Aorta (tissue), 5 donors: ENCODE data around the gene TMEM25. TPM values are rescaled to one million over a fixed set of nuclear protein-coding genes. Genes with fewer than 3 reads are reported as not detected.

ENCODE experiments used
- ATAC-seq: fragments of 200-7000 bp; cut with Tn5 transposase; one replicate; pipeline ENCODE4 v1.9.1; 2022; ENCODE audit warnings: moderate library complexity; ENCODE audit not compliant: low FRiP score
- DNase-seq, 2 donors: peaks; one replicate each; pipeline ENCODE4 v3.0.0-alpha.2; 2020
- H3K27ac ChIP-seq, 2 donors: one replicate each; pipeline ENCODE4 v1.5.1; 2013; ENCODE audit warnings: low read length in 2 of 2, mild to moderate bottlenecking in 2 of 2, moderate library complexity in 2 of 2, control low read depth in 1 of 2, inconsistent platforms in 1 of 2, low read depth in 1 of 2
- H3K27me3 ChIP-seq, 2 donors: one replicate each; pipeline ENCODE4 v1.6.1; 2013; ENCODE audit warnings: control low read depth in 1 of 2, low read length in 1 of 2, mild to moderate bottlenecking in 1 of 2, moderate library complexity in 1 of 2; ENCODE audit not compliant: insufficient read depth in 2 of 2, control insufficient read depth in 1 of 2
- H3K36me3 ChIP-seq, 2 donors: one replicate each; pipeline ENCODE4 v1.6.1; 2013; ENCODE audit warnings: control low read depth in 1 of 2, low read length in 1 of 2, mild to moderate bottlenecking in 1 of 2; ENCODE audit not compliant: insufficient read depth in 2 of 2, control insufficient read depth in 1 of 2
- H3K4me1 ChIP-seq, 2 donors: one replicate each; pipeline ENCODE4 v1.6.1; 2013; ENCODE audit warnings: low read length in 2 of 2, control low read depth in 1 of 2, mild to moderate bottlenecking in 1 of 2, moderate library complexity in 1 of 2; ENCODE audit not compliant: insufficient read depth in 2 of 2, control insufficient read depth in 1 of 2
- H3K4me3 ChIP-seq, 2 donors: one replicate each; pipeline ENCODE4 v1.5.1; 2013; ENCODE audit warnings: low read length in 2 of 2, control low read depth in 1 of 2, mild to moderate bottlenecking in 1 of 2
- H3K9me3 ChIP-seq: one replicate; pipeline ENCODE4 v1.6.1; 2013; ENCODE audit warnings: mild to moderate bottlenecking, low read length; ENCODE audit not compliant: control insufficient read depth
- WGBS, 2 donors: extraction: QIAGEN DNeasy Blood & Tissue Kit; methylation state at CpG; one replicate each; pipeline ENCODE4 v1.1.7; 2013; 5-methylcytosine and 5-hydroxymethylcytosine counted together
- intact Hi-C, 2 donors: fragments of 100-400 bp; cut with DNase I; formaldehyde crosslinking; loops; one replicate each; pipeline versions ENCODE4 v1.14.2 to v1.15.0; 2022
- polyA plus RNA-seq, 2 donors: library from polyadenylated mRNA; stranded (reverse); fragments of 200-250 nt; gene quantifications; one replicate each; pipeline ENCODE4 v1.2.3, GENCODE V29; 2013
- total RNA-seq, 2 donors: library from RNA; stranded (reverse); fragmentation: NEBNext Ultra II Directional; extraction: Animal tissue kit (Norgen Biotek cat#: 25700); gene quantifications; one replicate each; pipeline ENCODE4 v1.2.1, GENCODE V29; 2021
- donor health status: healthy with polysubstance abuse.
- donor health status: Bipolar disorder and iron deficiency.
- donor health status: DM: no; HTN: no; CAD: no.
- donor health status: DM: no; HTN: no; CAD: no.
- donor health status: DM: yes; HTN: yes; CAD: no.

Gene TMEM25
- total and polyA plus RNA-seq, 4 donors: 20.7 to 32.2 (median 30.0) TPM

DNA sequence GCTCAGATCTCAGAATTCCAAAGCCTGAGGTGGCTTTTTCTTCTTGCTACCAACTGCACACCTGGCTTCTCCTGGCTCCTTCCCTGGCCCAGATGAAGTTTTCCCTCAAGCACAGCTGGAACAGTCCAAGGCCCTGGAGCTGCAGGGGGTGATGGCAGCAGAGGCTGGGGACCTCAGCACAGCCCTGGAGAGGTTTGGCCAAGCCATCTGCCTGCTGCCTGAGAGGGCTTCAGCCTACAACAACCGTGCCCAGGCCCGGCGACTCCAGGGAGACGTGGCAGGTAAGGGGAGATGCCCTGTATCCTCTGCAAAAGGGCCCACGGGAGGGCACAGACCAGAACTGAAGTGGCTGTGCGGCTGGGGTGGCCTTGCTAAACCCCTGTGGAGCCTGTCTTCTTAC lies 2.5 kb upstream of the TMEM25 start:
- H3K9me3 ChIP-seq: no peaks in the 10 kb centered on the region
- peaks cover 0 to 2% of the 10 kb centered on the region in 2 donors for H3K36me3 ChIP-seq
- DNase-seq: no peak
- no peaks in the 10 kb centered on the region for H3K4me1 ChIP-seq
- intact Hi-C loops: loop anchor here in 1 of 2 donors (5.0 kb wide), 1 partner anchor 34 kb away; no protein-coding TSS in a partner anchor
- H3K27ac ChIP-seq: no peak overlapping the region
- 87 to 90% methylated on average over 6 of the region's 6 CpGs for WGBS, 2 donors
- no peak for ATAC-seq
- H3K4me3 ChIP-seq: no peak overlapping the region
- no peaks in the 10 kb centered on the region for H3K27me3 ChIP-seq

DNA sequence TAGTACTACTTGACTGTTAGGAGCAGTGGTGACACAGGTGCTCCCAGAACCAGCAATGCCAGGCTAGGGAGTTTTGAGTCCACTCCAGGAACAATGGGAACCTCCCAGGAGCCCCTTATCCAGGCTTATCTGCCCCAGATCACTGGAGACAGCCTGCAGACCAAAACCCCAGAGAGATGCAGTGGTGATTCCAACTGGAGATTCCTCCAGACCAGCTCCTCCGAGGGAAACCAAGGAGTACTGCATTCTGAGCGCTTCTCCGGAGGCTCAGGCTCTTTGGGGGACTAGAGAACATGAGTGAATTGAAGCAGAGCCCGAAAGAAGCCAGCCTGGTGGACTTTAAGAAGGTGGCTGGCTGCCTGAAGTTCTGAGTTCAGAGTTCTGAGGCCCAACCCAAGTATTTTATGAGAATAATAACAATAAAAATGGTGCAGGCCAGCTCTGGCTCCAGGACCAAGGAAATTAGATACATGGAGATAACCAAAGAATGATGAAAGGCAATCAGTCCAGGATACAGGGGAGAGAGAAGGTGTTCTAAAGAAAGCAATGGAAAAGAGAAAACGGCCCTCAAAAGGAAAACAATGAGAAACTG lies 1.3 kb upstream of the TMEM25 start:
- 58 to 61% methylated on average over 5 of the region's 5 CpGs for WGBS, 2 donors
- intact Hi-C loops: loop anchor here in 1 of 2 donors (5.0 kb wide), 1 partner anchor 33 kb away; no protein-coding TSS in a partner anchor
- DNase-seq: no peak
- Histone ChIP-seq H3K27ac (no peak overlapping the region), H3K4me3 (peak overlapping the region in 1 of 2 donors; percentile 46), H3K36me3 (no peaks in the 10 kb centered on the region), H3K27me3 (no peaks in the 10 kb centered on the region), H3K4me1 (no peaks in the 10 kb centered on the region), H3K9me3 (no peaks in the 10 kb centered on the region)
- no peak for ATAC-seq

- Histone ChIP-seq H3K4me3 (peak overlapping the region; percentile 46 to 69), H3K9me3 (no peaks in the 10 kb centered on the region), H3K4me1 (no peaks in the 10 kb centered on the region), H3K36me3 (no peaks in the 10 kb centered on the region), H3K27me3 (no peaks in the 10 kb centered on the region), H3K27ac (peak overlapping the region in 1 of 2 donors; percentile 72)
- ATAC-seq (no peak), DNase-seq (peak in 1 of 2 donors; percentile 47)
- WGBS, 2 donors: 4% methylated on average over 24 to 31 of the region's 31 CpGs
- intact Hi-C loops: no loop called here
Observed at GRCh38 chr11:118530180-118530682, 761 bp upstream of the TMEM25 start.

GRCh38 chr11:118531597-118532084 lies 649 bp downstream of the TMEM25 start:
- no peak for DNase-seq
- Histone ChIP-seq H3K27ac (no peak overlapping the region), H3K36me3 (no peaks in the 10 kb centered on the region)

DNA sequence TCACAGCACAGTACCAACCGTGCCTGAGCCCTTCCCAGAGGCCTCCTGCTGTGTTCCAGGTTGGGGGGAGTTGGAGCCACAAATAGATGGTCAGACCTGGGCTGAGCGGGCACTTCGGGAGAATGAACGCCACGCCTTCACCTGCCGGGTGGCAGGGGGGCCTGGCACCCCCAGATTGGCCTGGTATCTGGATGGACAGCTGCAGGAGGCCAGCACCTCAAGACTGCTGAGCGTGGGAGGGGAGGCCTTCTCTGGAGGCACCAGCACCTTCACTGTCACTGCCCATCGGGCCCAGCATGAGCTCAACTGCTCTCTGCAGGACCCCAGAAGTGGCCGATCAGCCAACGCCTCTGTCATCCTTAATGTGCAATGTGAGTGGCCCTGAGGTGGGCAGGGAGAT lies 1.1 kb downstream of the TMEM25 start:
- Histone ChIP-seq H3K4me3 (no peak overlapping the region), H3K4me1 (no peaks in the 10 kb centered on the region), H3K27me3 (no peaks in the 10 kb centered on the region), H3K36me3 (no peaks in the 10 kb centered on the region), H3K9me3 (no peaks in the 10 kb centered on the region), H3K27ac (no peak overlapping the region)
- ATAC-seq (no peak), DNase-seq (no peak)
- intact Hi-C loops: no loop called here
- 72 to 76% methylated on average over 10 of the region's 10 CpGs for WGBS, 2 donors

More at GRCh38 chr11:118531597-118532084, 649 bp downstream of the TMEM25 start:
- Histone ChIP-seq H3K4me1 (no peaks in the 10 kb centered on the region), H3K4me3 (peak overlapping the region; percentile 46 to 69), H3K9me3 (no peaks in the 10 kb centered on the region), H3K27me3 (no peaks in the 10 kb centered on the region)
- intact Hi-C loops: no loop called here
- peak; percentile 13 for ATAC-seq
- WGBS, 2 donors: 9% methylated on average over 12 of the region's 12 CpGs

DNA sequence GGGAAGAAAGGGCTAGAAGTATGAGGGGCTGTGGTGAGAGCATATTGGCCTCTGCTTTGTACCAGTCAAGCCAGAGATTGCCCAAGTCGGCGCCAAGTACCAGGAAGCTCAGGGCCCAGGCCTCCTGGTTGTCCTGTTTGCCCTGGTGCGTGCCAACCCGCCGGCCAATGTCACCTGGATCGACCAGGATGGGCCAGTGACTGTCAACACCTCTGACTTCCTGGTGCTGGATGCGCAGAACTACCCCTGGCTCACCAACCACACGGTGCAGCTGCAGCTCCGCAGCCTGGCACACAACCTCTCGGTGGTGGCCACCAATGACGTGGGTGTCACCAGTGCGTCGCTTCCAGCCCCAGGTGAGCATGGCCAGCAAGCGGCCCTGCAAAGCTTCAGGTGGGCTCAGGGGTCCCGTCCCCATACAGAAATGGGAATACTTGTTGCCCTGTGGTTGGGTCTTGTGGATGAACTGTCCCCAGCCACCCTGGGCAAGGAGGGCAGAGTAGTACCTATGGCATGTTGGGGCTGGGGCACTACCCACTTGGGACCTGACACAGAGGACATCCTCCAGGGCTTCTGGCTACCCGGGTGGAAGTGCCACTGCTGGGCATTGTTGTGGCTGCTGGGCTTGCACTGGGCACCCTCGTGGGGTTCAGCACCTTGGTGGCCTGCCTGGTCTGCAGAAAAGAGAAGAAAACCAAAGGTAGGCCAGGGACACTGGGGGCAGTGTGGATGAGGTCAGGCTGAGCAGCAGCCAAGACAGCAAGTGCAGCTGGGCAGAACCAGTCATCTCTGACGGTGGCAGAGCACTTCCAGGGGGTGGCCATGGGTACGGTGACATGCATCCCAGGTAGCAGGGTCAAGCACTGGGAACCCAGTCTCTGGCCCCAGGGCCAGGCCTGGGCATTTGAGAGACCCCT lies 2.1 kb downstream of the TMEM25 start:
- ATAC-seq: no peak
- H3K27ac ChIP-seq: no peak overlapping the region

DNA sequence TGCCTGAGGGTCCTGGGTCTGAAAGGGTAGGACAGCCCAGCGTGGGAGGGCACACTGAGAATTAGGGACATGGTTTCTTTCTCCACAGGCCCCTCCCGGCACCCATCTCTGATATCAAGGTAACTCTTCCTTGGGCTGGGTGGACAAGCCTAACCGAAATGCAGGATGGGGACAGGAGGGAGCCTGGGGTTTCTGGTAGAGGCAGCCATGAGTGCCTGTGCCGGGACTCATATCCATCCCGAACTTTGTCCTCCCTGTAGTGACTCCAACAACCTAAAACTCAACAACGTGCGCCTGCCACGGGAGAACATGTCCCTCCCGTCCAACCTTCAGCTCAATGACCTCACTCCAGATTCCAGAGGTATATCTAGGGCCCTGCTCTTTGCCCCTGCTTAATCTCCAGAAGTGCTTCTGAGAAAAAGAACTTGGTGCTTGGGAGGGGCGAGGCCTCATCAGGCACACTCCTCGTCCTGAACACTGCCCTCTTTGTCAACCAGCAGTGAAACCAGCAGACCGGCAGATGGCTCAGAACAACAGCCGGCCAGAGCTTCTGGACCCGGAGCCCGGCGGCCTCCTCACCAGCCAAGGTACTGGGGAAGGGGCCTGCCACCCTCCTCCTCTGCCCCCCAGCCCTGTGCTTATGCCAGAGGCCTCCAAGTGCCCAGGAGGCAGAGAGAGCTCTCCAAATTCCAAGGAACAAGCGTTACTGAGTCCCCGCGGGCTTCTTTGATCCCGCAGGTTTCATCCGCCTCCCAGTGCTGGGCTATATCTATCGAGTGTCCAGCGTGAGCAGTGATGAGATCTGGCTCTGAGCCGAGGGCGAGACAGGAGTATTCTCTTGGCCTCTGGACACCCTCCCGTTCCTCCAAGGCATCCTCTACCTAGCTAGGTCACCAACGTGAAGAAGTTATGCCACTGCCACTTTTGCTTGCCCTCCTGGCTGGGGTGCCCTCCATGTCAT lies 3.1 kb downstream of the TMEM25 start:
- 74 to 81% methylated on average over 27 of the region's 27 CpGs for WGBS, 2 donors
- no peaks in the 10 kb centered on the region for H3K36me3 ChIP-seq
- intact Hi-C loops: no loop called here
- no peaks in the 10 kb centered on the region for H3K9me3 ChIP-seq
- no peak overlapping the region for H3K4me3 ChIP-seq
- DNase-seq (no peak), ATAC-seq (no peak)
- no peaks in the 10 kb centered on the region for H3K4me1 ChIP-seq
- H3K27me3 ChIP-seq: no peaks in the 10 kb centered on the region
- no peak overlapping the region for H3K27ac ChIP-seq

More for the DNA sequence above, 2.1 kb downstream of the TMEM25 start:
- H3K27me3 ChIP-seq: no peaks in the 10 kb centered on the region
- H3K9me3 ChIP-seq: no peaks in the 10 kb centered on the region
- WGBS, 2 donors: 88% methylated on average over 19 of the region's 19 CpGs
- no peaks in the 10 kb centered on the region for H3K36me3 ChIP-seq
- H3K4me1 ChIP-seq: no peaks in the 10 kb centered on the region
- DNase-seq: no peak
- H3K4me3 ChIP-seq: no peak overlapping the region
- intact Hi-C loops: no loop called here

DNA sequence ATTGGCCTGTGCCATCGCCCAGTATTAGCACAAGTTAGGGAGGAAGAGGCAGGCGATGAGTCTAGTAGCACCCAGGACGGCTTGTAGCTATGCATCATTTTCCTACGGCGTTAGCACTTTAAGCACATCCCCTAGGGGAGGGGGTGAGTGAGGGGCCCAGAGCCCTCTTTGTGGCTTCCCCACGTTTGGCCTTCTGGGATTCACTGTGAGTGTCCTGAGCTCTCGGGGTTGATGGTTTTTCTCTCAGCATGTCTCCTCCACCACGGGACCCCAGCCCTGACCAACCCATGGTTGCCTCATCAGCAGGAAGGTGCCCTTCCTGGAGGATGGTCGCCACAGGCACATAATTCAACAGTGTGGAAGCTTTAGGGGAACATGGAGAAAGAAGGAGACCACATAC lies 4.3 kb downstream of the TMEM25 start:
- ATAC-seq: no peak
- Histone ChIP-seq H3K27me3 (no peaks in the 10 kb centered on the region), H3K4me3 (no peak overlapping the region), H3K9me3 (no peaks in the 10 kb centered on the region), H3K4me1 (no peaks in the 10 kb centered on the region), H3K36me3 (no peaks in the 10 kb centered on the region), H3K27ac (no peak overlapping the region)
- intact Hi-C loops: no loop called here
- WGBS, 2 donors: 81 to 82% methylated on average over 9 of the region's 9 CpGs
- no peak for DNase-seq
